Ovary (tissue), 3 donors: ENCODE results near the gene CPTP.

Experiments used
- CTCF ChIP-seq, 3 donors: fragments of 450-650 bp in 2 of 3; fragments of 200-600 bp in 1 of 3; IDR thresholded peaks; one replicate each; pipeline versions ENCODE4 v1.5.1 to v1.8.0; 2016 to 2022; ENCODE audit warnings: antibody characterized with exemption in 3 of 3, mild to moderate bottlenecking in 1 of 3
- POLR2A ChIP-seq: fragments of 450-650 bp; IDR thresholded peaks from one replicate; pipeline ENCODE4 v1.6.1; 2017; ENCODE audit warnings: antibody characterized with exemption, mild to moderate bottlenecking, moderate library complexity
- donor health status: DM: no; HTN: no; CAD: no.

- TF ChIP-seq POLR2A (no peak), CTCF (IDR thresholded peaks at IDR 0.05) (no peak)
Measured at GRCh38 chr1:1319646-1319941, 5.0 kb upstream of the CPTP start.
